SK-N-SH (cell line): ENCODE results near the gene ZFYVE16. TPM values are rescaled to one million over a fixed set of nuclear protein-coding genes. Genes with fewer than 3 reads are reported as not detected.
"Not testable (repeated sequence)": the region's sequence is repeated elsewhere in the genome, so short reads cannot be mapped to it uniquely, and the experiment has no call there.

Source experiments
- CTCF ChIA-PET: fragments of 300-600, 350-600 bp; formaldehyde crosslinking; extraction: SDS; loops from one replicate; lab custom pipeline; 2021; lab: Yijun Ruan, JAX
- POLR2A ChIA-PET: fragments of 350-600 bp; sonication (Branson Sonifier 250); formaldehyde crosslinking; extraction: SDS; loops from one replicate; lab custom pipeline; 2020; ENCODE audit warnings: antibody characterized with exemption, inconsistent platforms; lab: Yijun Ruan, JAX
- DNase-seq: peaks from one replicate; pipeline ENCODE4 v3.0.0; 2012
- H2AFZ ChIP-seq: fragments of 200-600 bp; sonication (generic); 2 replicates; pipeline ENCODE4 v1.8.1; 2016; ENCODE audit warnings: antibody characterized with exemption, mild to moderate bottlenecking, low read depth
- H3F3A ChIP-seq: fragments of 200-600 bp; sonication (generic); replicated peaks from 2 replicates; pipeline ENCODE3; 2016; ENCODE audit warnings: antibody characterized with exemption, mild to moderate bottlenecking; ENCODE audit not compliant: insufficient read depth
- H3K27ac ChIP-seq, 2 experiments: fragments of 200-500 bp in 1 of 2; fragments of 200-600 bp in 1 of 2; sonication (Bioruptor generic) in 1 of 2; sonication (generic), shearing (Covaris generic) in 1 of 2; 2 replicates each; pipeline versions ENCODE4 v1.5.1 to v1.6.1; 2014 to 2016; ENCODE audit warnings: low read depth in 2 of 2, inconsistent platforms in 1 of 2, low read length in 1 of 2, mild to moderate bottlenecking in 1 of 2, mixed read lengths in 1 of 2
- H3K27me3 ChIP-seq: fragments of 200-600 bp; sonication (generic), shearing (Covaris generic); 2 replicates; pipeline ENCODE4 v1.6.1; 2016; ENCODE audit warnings: mixed run types; ENCODE audit not compliant: insufficient read depth
- H3K36me3 ChIP-seq, 2 experiments: fragments of 200-500 bp in 1 of 2; fragments of 200-600 bp in 1 of 2; sonication (Bioruptor generic) in 1 of 2; sonication (generic) in 1 of 2; replicated peaks in 1 of 2; 2 replicates each; pipeline versions ENCODE3 to v1.5.1; 2014 to 2016; ENCODE audit warnings: low read length in 1 of 2, mild to moderate bottlenecking in 1 of 2; ENCODE audit not compliant: insufficient read depth in 2 of 2, control insufficient read depth in 1 of 2
- H3K4me1 ChIP-seq, 2 experiments: fragments of 200-500 bp in 1 of 2; fragments of 200-600 bp in 1 of 2; sonication (Bioruptor generic) in 1 of 2; sonication (generic), shearing (Covaris generic) in 1 of 2; 2 replicates each; pipeline versions ENCODE4 v1.5.1 to v1.6.1; 2014 to 2016; ENCODE audit warnings: low read depth in 1 of 2, low read length in 1 of 2, mixed run types in 1 of 2; ENCODE audit not compliant: insufficient read depth in 2 of 2, control insufficient read depth in 1 of 2
- H3K4me2 ChIP-seq: fragments of 200-600 bp; sonication (generic), shearing (Covaris generic); 2 replicates; pipeline ENCODE4 v1.6.1; 2017; ENCODE audit warnings: mixed run types
- H3K4me3 ChIP-seq, 2 experiments: fragments of 200-500 bp in 1 of 2; fragments of 200-600 bp in 1 of 2; sonication (Bioruptor generic) in 1 of 2; sonication (generic), shearing (Covaris generic) in 1 of 2; 2 replicates each; pipeline versions ENCODE4 v1.5.1 to v1.8.1; 2014 to 2016; ENCODE audit warnings: low read depth in 2 of 2, inconsistent platforms in 1 of 2, low read length in 1 of 2, mild to moderate bottlenecking in 1 of 2, mixed read lengths in 1 of 2, moderate library complexity in 1 of 2
- H3K79me2 ChIP-seq: fragments of 200-600 bp; sonication (generic); 2 replicates; pipeline ENCODE4 v1.8.1; 2017; ENCODE audit warnings: mild to moderate bottlenecking; ENCODE audit not compliant: insufficient read depth
- H3K9ac ChIP-seq: fragments of 200-600 bp; sonication (generic); 2 replicates; pipeline ENCODE4 v1.6.1; 2017; ENCODE audit warnings: mixed run types
- H3K9me2 ChIP-seq: fragments of 200-600 bp; sonication (generic); 2 replicates; pipeline ENCODE4 v1.6.1; 2017; ENCODE audit warnings: mixed run types
- H3K9me3 ChIP-seq: fragments of 200-600 bp; sonication (generic); 2 replicates; pipeline ENCODE4 v1.6.1; 2017; ENCODE audit warnings: mixed run types, mild to moderate bottlenecking, moderate library complexity
- H4K20me1 ChIP-seq: fragments of 200-600 bp; sonication (generic); 2 replicates; pipeline ENCODE4 v1.6.1; 2017; ENCODE audit warnings: mild to moderate bottlenecking, mixed run types; ENCODE audit not compliant: insufficient read depth
- FOXJ3 ChIP-seq: sonication (generic); formaldehyde crosslinking; IDR thresholded peaks from 2 replicates; pipeline ENCODE4 v1.5.1; 2020; ENCODE audit warnings: mild to moderate bottlenecking, missing genetic modification reagents
- MEF2A ChIP-seq: IDR thresholded peaks from 2 replicates; pipeline ENCODE4 v1.4.0; 2012; ENCODE audit warnings: low read depth, borderline replicate concordance
- NFIC ChIP-seq: IDR thresholded peaks from 2 replicates; pipeline ENCODE4 v1.4.0; 2012; ENCODE audit warnings: borderline replicate concordance
- NRF1 ChIP-seq: IDR thresholded peaks from 2 replicates; pipeline ENCODE4 v1.6.1; 2012; ENCODE audit warnings: low read depth, mild to moderate bottlenecking, low read length
- RAD21 ChIP-seq: IDR thresholded peaks from 2 replicates; pipeline ENCODE4 v1.6.1; 2012; ENCODE audit warnings: mild to moderate bottlenecking, low read length
- RCOR1 ChIP-seq: fragments of 150-350 bp; IDR thresholded peaks from 2 replicates; pipeline ENCODE4 v1.6.1; 2017; ENCODE audit warnings: antibody characterized with exemption, low read length
- REST ChIP-seq: IDR thresholded peaks from 2 replicates; pipeline ENCODE4 v1.6.1; 2012; ENCODE audit warnings: mild to moderate bottlenecking, low read depth, low read length, moderate library complexity
- RXRA ChIP-seq: IDR thresholded peaks from 2 replicates; pipeline ENCODE4 v1.4.0; 2012; ENCODE audit warnings: low read depth, mild to moderate bottlenecking, borderline replicate concordance
- SMC3 ChIP-seq: IDR thresholded peaks from 2 replicates; pipeline ENCODE4 v1.6.1; 2012; ENCODE audit warnings: low read depth, low read length, improper control_type of control experiment
- TAF1 ChIP-seq: IDR thresholded peaks from 2 replicates; pipeline ENCODE4 v1.6.1; 2012; ENCODE audit warnings: low read depth, mild to moderate bottlenecking, low read length, moderate library complexity, borderline replicate concordance
- TCF12 ChIP-seq: IDR thresholded peaks from 2 replicates; pipeline ENCODE4 v1.4.0; 2012
- USF2 ChIP-seq: fragments of 150-350 bp; IDR thresholded peaks from 2 replicates; pipeline ENCODE4 v1.6.1; 2017; ENCODE audit warnings: antibody characterized with exemption, low read length, low read depth, borderline replicate concordance
- ZBTB33 ChIP-seq: IDR thresholded peaks from 2 replicates; pipeline ENCODE4 v1.4.0; 2012; ENCODE audit warnings: low read depth, borderline replicate concordance
- WGBS: methylation state at CpG from one replicate; pipeline ENCODE4 v1.1.6; 2017; ENCODE audit warnings: low lambda C conversion rate; 5-methylcytosine and 5-hydroxymethylcytosine counted together
- polyA plus RNA-seq, 3 experiments: library from polyadenylated mRNA; depleted of rRNA; stranded (reverse); fragments of >200 nt; gene quantifications; 2 replicates each; pipeline ENCODE4 v1.2.3, GENCODE V29; 2012

Gene ZFYVE16
- polyA plus RNA-seq, 1 of the 3 experiments (the other 2 are of a cell fraction) = 3.3 TPM

GRCh38 chr5:80424365-80424764 lies 16.5 kb downstream of the ZFYVE16 start:
- Histone ChIP-seq H3K79me2 (peaks cover 91% of the 10 kb centered on the region), H4K20me1 (0 out of 2 replicates have a peak, but pooled peaks cover 10% of the 10 kb centered on the region)
- H3K36me3 ChIP-seq, H3K9me2 ChIP-seq, DNase-seq, H2AFZ ChIP-seq, CTCF ChIA-PET, H3K4me1 ChIP-seq, H3K27ac ChIP-seq, H3K27me3 ChIP-seq, H3K4me3 ChIP-seq, POLR2A ChIA-PET, H3F3A ChIP-seq, H3K9ac ChIP-seq, H3K4me2 ChIP-seq, H3K9me3 ChIP-seq: not testable (repeated sequence)
- 100% methylated on average over 3 of the region's 3 CpGs for WGBS

- Histone ChIP-seq H3K9me3 (no peaks in the 10 kb centered on the region), H4K20me1 (no peaks in the 10 kb centered on the region), H3K79me2 (peaks cover 15% of the 10 kb centered on the region; the same call in 1 of the 2 replicates), H3K4me1 (no peaks in the 10 kb centered on the region), H3K27ac (no peak overlapping the region), H3K4me3 (no peak overlapping the region), H3K9me2 (no peaks in the 10 kb centered on the region), H3K27me3 (no peaks in the 10 kb centered on the region), H3K9ac (no peak overlapping the region), H3K36me3 (peaks cover 36 to 55% of the 10 kb centered on the region in 2 experiments), H2AFZ (no peak overlapping the region), H3F3A (peaks cover 6% of the 10 kb centered on the region), H3K4me2 (no peak overlapping the region)
- TF ChIP-seq RXRA = no peak
- TF ChIP-seq NFIC = no peak
- no peak for TF ChIP-seq MEF2A
- TF ChIP-seq ZBTB33 = no peak
- no peak for TF ChIP-seq USF2
- TF ChIP-seq NRF1 = no peak
- TF ChIP-seq RCOR1 = no peak
- no peak for TF ChIP-seq TCF12
- ChIA-PET POLR2A (no interaction called here), CTCF (interaction anchor here (1.6 kb wide), 1 partner anchor 14 kb away, joined by 3 read pairs; no protein-coding TSS in a partner anchor)
- 92% methylated on average over 8 of the region's 8 CpGs for WGBS
- DNase-seq = no peak
Observed at GRCh38 chr5:80435476-80435875, 27.6 kb downstream of the ZFYVE16 start.

GRCh38 chr5:80437326-80437725 lies 29.5 kb downstream of the ZFYVE16 start:
- POLR2A ChIA-PET = no interaction called here
- Histone ChIP-seq H3K27ac (no peak overlapping the region), H3K27me3 (no peaks in the 10 kb centered on the region), H3K4me2 (no peak overlapping the region), H3K4me3 (no peak overlapping the region), H3K36me3 (peaks cover 36 to 60% of the 10 kb centered on the region in 2 experiments), H3F3A (peaks cover 6% of the 10 kb centered on the region), H2AFZ (no peak overlapping the region), H4K20me1 (no peaks in the 10 kb centered on the region), H3K4me1 (no peaks in the 10 kb centered on the region), H3K9me2 (no peaks in the 10 kb centered on the region), H3K9ac (no peak overlapping the region), H3K79me2 (peaks cover 15% of the 10 kb centered on the region; the same call in 1 of the 2 replicates), H3K9me3 (no peaks in the 10 kb centered on the region)
- DNase-seq = no peak
- WGBS = 95% methylated on average over 3 of the region's 3 CpGs
- CTCF ChIA-PET = no interaction called here
- TF ChIP-seq RAD21 (no peak), REST (no peak), SMC3 (no peak), FOXJ3 (CRISPR knock-in tag) (no peak), TAF1 (no peak), NRF1 (no peak), ZBTB33 (no peak), MEF2A (no peak)
